CD4-positive, alpha-beta T cell treated with Interleukin-1 beta for 1 hour (primary cell): ENCODE data around the gene CNTFR.

Experiments
- DNase-seq, 2 donors: peaks; one replicate each; pipeline ENCODE4 v3.0.0-alpha.2; 2020 to 2022

The CNTFR gene

GRCh38 chr9:34572092-34572491 is 17.4 kb downstream of the CNTFR start:
- DNase-seq = no peak

- DNase-seq = no peak
These were observed 18.1 kb downstream of the CNTFR start for GRCh38 chr9:34571481-34571810.

GRCh38 chr9:34570809-34571480 is 18.6 kb downstream of the CNTFR start:
- DNase-seq = no peak

GRCh38 chr9:34570376-34570775 is 19.1 kb downstream of the CNTFR start:
- DNase-seq = no peak

- DNase-seq = no peak
These were observed 20.8 kb downstream of the CNTFR start for GRCh38 chr9:34568774-34569173.

- DNase-seq = no peak
These were observed 21.4 kb downstream of the CNTFR start for GRCh38 chr9:34568133-34568532.

GRCh38 chr9:34566972-34567371 is 22.6 kb downstream of the CNTFR start:
- DNase-seq = no peak

- no peak for DNase-seq
These were observed 23.2 kb downstream of the CNTFR start for GRCh38 chr9:34566322-34566721.

GRCh38 chr9:34565856-34566255 is 23.7 kb downstream of the CNTFR start:
- DNase-seq = no peak

GRCh38 chr9:34564617-34565016 is 24.9 kb downstream of the CNTFR start:
- DNase-seq = no peak

GRCh38 chr9:34563262-34563661 is 26.3 kb downstream of the CNTFR start:
- no peak for DNase-seq

- DNase-seq = no peak
These were observed 27.3 kb downstream of the CNTFR start for GRCh38 chr9:34562135-34562745.

GRCh38 chr9:34560599-34561214 is 28.8 kb downstream of the CNTFR start:
- no peak for DNase-seq

GRCh38 chr9:34559624-34560455 is 29.7 kb downstream of the CNTFR start:
- no peak for DNase-seq

- no peak for DNase-seq
These were observed 30.5 kb downstream of the CNTFR start for GRCh38 chr9:34558919-34559623.

- no peak for DNase-seq
These were observed 31.2 kb downstream of the CNTFR start for GRCh38 chr9:34558364-34558763.

GRCh38 chr9:34557426-34558321 is 31.9 kb downstream of the CNTFR start:
- no peak for DNase-seq

- DNase-seq = no peak
These were observed 32.6 kb downstream of the CNTFR start for GRCh38 chr9:34556949-34557348.

GRCh38 chr9:34555936-34556525 is 33.5 kb downstream of the CNTFR start:
- DNase-seq = no peak

GRCh38 chr9:34555500-34555899 is 34.0 kb downstream of the CNTFR start:
- DNase-seq = no peak

- no peak for DNase-seq
These were observed 34.5 kb downstream of the CNTFR start for GRCh38 chr9:34555002-34555348.
